K562 (cell line): ENCODE measurements around the gene ZCRB1. TPM values are rescaled to one million over a fixed set of nuclear protein-coding genes. Genes with fewer than 3 reads are reported as not detected.
A peak's percentile ranks its signal among the peaks of the same experiment; 100 is the strongest.

ENCODE experiments used
- CCAR2 ChIP-seq: fragments of 200-400 bp; formaldehyde crosslinking; IDR thresholded peaks from 2 replicates; pipeline ENCODE4 v1.6.1; 2017; ENCODE audit warnings: mild to moderate bottlenecking, low read depth, low read length
- CHD2 ChIP-seq: IDR thresholded peaks from 2 replicates; pipeline ENCODE4 v1.6.1; 2011; ENCODE audit warnings: low read depth, low read length
- DACH1 ChIP-seq: fragments of 450-650 bp; IDR thresholded peaks from 2 replicates; pipeline ENCODE4 v1.6.1; 2018; ENCODE audit not compliant: partially characterized antibody
- ELF2 ChIP-seq: fragments of 250-450 bp; sonication (Bioruptor Pico); IDR thresholded peaks from 2 replicates; pipeline ENCODE4 v1.5.0; 2021; ENCODE audit warnings: mild to moderate bottlenecking
- HNRNPL ChIP-seq: fragments of 200-400 bp; formaldehyde crosslinking; IDR thresholded peaks from 2 replicates; pipeline ENCODE4 v1.6.1; 2017; ENCODE audit warnings: low read depth, mild to moderate bottlenecking, low read length
- HSF4 ChIP-seq: fragments of 250-450 bp; sonication (Bioruptor Pico); IDR thresholded peaks from 2 replicates; pipeline ENCODE4 v2.1.2; 2022; ENCODE audit warnings: mild to moderate bottlenecking, moderate library complexity, borderline replicate concordance
- KAT2B ChIP-seq: IDR thresholded peaks from one replicate; pipeline ENCODE4 v1.6.1; 2012; ENCODE audit warnings: low read depth, mild to moderate bottlenecking, control low read depth, inconsistent platforms, low read length, moderate library complexity
- MEIS2 ChIP-seq: fragments of 450-650 bp; IDR thresholded peaks from 2 replicates; pipeline ENCODE4 v1.6.1; 2014; ENCODE audit warnings: mild to moderate bottlenecking; ENCODE audit not compliant: partially characterized antibody
- NBN ChIP-seq: fragments of 450-650 bp; IDR thresholded peaks from 2 replicates; pipeline ENCODE4 v1.6.1; 2016; ENCODE audit warnings: low read depth, mild to moderate bottlenecking
- NFIC ChIP-seq: fragments of 450-650 bp; IDR thresholded peaks from 2 replicates; pipeline ENCODE4 v1.6.1; 2017; ENCODE audit warnings: mild to moderate bottlenecking, inconsistent platforms
- NUFIP1 ChIP-seq: fragments of 450-650 bp; IDR thresholded peaks from 2 replicates; pipeline ENCODE4 v1.6.1; 2018; ENCODE audit not compliant: partially characterized antibody
- PPARD ChIP-seq: fragments of 250-450 bp; sonication (Bioruptor Pico); IDR thresholded peaks from 2 replicates; pipeline ENCODE4 v1.8.0; 2022; ENCODE audit warnings: inconsistent platforms, mild to moderate bottlenecking, moderate library complexity
- SMAD3 ChIP-seq: fragments of 450-650 bp; formaldehyde crosslinking; conservative IDR thresholded peaks from 2 replicates; pipeline ENCODE4 v1.4.0; 2020; ENCODE audit warnings: mild to moderate bottlenecking
- SMARCB1 ChIP-seq: IDR thresholded peaks from 2 replicates; pipeline ENCODE4 v1.6.1; 2011; ENCODE audit warnings: improper control_type of control experiment, low read depth; ENCODE audit not compliant: insufficient read length
- ZNF146 ChIP-seq: IDR thresholded peaks from one replicate; pipeline ENCODE4 v1.6.1; 2018; ENCODE audit warnings: missing compliant biosample characterization; ENCODE audit not compliant: unreplicated experiment
- ZNF431 ChIP-seq: sonication (generic); formaldehyde crosslinking; IDR thresholded peaks from 2 replicates; pipeline ENCODE4 v1.8.0; 2022; ENCODE audit warnings: mild to moderate bottlenecking, missing genetic modification reagents
- ZNF586 ChIP-seq: fragments of 450-650 bp; formaldehyde crosslinking; conservative IDR thresholded peaks from 2 replicates; pipeline ENCODE4 v1.4.0; 2020; ENCODE audit warnings: mild to moderate bottlenecking, moderate library complexity
- polyA plus RNA-seq, 8 experiments: library from polyadenylated mRNA; depleted of rRNA in 4 of 8; stranded (reverse) in 5 of 8; unstranded in 3 of 8; fragments of >200 nt; fragmentation: Nextera tagmentation in 2 of 8; fragmentation: Illumina TruSeq in 1 of 8; extraction: Ambion mirVana in 2 of 8; extraction: Trizol in 1 of 8; gene quantifications; 2 replicates each; pipeline versions ENCODE4 v1.2.1 to v1.2.3, GENCODE V29; 2011 to 2014; ENCODE audit warnings: inconsistent platforms in 1 of 8, missing spikeins in 1 of 8
- total RNA-seq, 7 experiments: library from RNA; depleted of rRNA in 6 of 7; stranded (reverse); fragments of >200 nt in 6 of 7; fragmentation: Illumina TruSeq in 2 of 7; extraction: Trizol in 2 of 7; gene quantifications; 2 replicates each; pipeline versions ENCODE4 v1.2.1 to v1.2.3, GENCODE V29; 2011 to 2021; ENCODE audit warnings: low replicate concordance in 1 of 7
- TF ChIP-seq, protein P1 (sequence below): fragments of 450-650 bp; IDR thresholded peaks from 2 replicates; pipeline ENCODE4 v1.6.1; 2018; ENCODE audit not compliant: partially characterized antibody
- TF ChIP-seq, protein P2 (sequence below): fragments of 250-450 bp; sonication (Bioruptor Pico); IDR thresholded peaks from 2 replicates; pipeline ENCODE4 v1.5.1; 2021; ENCODE audit warnings: mild to moderate bottlenecking
- TF ChIP-seq, protein P3 (sequence below), 3 experiments: IDR thresholded peaks in 2 of 3; conservative IDR thresholded peaks in 1 of 3; 2 replicates each; pipeline ENCODE4 v1.5.1; 2011 to 2012; ENCODE audit warnings: low read length in 3 of 3, mild to moderate bottlenecking in 3 of 3, control low read depth in 2 of 3, improper control_type of control experiment in 1 of 3, inconsistent platforms in 1 of 3, low read depth in 1 of 3, mixed read lengths in 1 of 3, moderate library complexity in 1 of 3; ENCODE audit not compliant: insufficient read depth in 2 of 3
- TF ChIP-seq, protein P4 (sequence below): sonication (generic); formaldehyde crosslinking; IDR thresholded peaks from 2 replicates; pipeline ENCODE4 v1.8.1; 2023; ENCODE audit warnings: mild to moderate bottlenecking, missing genetic modification reagents

Gene ZCRB1
- total and polyA plus RNA-seq, 9 of the 15 experiments (the other 6 are each of a cell fraction or from before 2014, with no cell fraction given): 36.0 to 102 (median 51.0) TPM

DNA sequence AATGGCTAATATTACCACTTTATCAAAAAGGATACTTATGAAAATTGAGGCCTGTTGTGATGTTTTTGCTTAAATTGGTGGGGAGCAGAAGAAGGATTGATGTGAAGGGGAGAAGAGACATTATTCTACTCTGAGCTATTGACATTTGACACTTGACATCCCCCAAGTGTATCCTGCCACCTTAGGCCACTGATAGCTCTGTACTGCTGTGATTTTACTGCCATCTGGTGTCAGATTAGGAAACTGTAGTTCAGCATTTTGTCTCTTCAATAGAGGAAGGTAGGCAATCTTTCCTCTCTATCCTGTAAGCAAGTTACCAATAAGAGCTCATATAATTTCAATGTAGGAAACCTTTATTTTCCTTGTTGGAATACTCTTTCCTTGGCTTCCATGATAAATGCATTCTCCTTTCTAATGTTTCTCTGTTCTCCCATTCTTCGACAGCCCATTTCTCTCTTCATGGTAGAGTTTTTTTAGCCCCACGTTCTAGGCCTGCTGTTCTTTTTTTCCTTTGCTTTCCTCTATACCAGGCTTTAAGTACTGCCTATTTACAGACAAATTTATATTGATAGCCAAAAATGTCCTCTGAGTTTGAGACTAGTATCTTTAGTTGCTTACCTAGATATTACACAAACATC lies 46.4 kb upstream of the ZCRB1 start (continued):
- TF ChIP-seq, protein P1, sequence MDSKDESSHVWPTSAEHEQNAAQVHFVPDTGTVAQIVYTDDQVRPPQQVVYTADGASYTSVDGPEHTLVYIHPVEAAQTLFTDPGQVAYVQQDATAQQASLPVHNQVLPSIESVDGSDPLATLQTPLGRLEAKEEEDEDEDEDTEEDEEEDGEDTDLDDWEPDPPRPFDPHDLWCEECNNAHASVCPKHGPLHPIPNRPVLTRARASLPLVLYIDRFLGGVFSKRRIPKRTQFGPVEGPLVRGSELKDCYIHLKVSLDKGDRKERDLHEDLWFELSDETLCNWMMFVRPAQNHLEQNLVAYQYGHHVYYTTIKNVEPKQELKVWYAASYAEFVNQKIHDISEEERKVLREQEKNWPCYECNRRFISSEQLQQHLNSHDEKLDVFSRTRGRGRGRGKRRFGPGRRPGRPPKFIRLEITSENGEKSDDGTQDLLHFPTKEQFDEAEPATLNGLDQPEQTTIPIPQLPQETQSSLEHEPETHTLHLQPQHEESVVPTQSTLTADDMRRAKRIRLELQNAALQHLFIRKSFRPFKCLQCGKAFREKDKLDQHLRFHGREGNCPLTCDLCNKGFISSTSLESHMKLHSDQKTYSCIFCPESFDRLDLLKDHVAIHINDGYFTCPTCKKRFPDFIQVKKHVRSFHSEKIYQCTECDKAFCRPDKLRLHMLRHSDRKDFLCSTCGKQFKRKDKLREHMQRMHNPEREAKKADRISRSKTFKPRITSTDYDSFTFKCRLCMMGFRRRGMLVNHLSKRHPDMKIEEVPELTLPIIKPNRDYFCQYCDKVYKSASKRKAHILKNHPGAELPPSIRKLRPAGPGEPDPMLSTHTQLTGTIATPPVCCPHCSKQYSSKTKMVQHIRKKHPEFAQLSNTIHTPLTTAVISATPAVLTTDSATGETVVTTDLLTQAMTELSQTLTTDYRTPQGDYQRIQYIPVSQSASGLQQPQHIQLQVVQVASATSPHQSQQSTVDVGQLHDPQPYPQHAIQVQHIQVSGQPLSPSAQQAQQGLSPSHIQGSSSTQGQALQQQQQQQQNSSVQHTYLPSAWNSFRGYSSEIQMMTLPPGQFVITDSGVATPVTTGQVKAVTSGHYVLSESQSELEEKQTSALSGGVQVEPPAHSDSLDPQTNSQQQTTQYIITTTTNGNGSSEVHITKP: no peak
- TF ChIP-seq SMAD3 (CRISPR knock-in tag): no peak
- no peak for TF ChIP-seq ZNF586 (CRISPR knock-in tag)
- no peak for TF ChIP-seq ZNF431 (CRISPR knock-in tag)
- TF ChIP-seq, protein P2, sequence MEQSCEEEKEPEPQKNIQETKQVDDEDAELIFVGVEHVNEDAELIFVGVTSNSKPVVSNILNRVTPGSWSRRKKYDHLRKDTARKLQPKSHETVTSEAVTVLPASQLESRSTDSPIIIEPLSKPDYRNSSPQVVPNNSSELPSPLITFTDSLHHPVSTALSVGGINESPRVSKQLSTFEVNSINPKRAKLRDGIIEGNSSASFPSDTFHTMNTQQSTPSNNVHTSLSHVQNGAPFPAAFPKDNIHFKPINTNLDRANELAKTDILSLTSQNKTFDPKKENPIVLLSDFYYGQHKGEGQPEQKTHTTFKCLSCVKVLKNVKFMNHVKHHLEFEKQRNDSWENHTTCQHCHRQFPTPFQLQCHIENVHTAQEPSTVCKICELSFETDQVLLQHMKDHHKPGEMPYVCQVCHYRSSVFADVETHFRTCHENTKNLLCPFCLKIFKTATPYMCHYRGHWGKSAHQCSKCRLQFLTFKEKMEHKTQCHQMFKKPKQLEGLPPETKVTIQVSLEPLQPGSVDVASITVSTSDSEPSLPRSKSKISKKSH (CRISPR knock-in tag): no peak
- TF ChIP-seq PPARD (CRISPR knock-in tag): no peak
- TF ChIP-seq ZNF146: no peak
- TF ChIP-seq HNRNPL: no peak
- no peak for TF ChIP-seq HSF4 (CRISPR knock-in tag)
- TF ChIP-seq DACH1: peak; percentile 13
- TF ChIP-seq SMARCB1: no peak
- TF ChIP-seq, protein P3, sequence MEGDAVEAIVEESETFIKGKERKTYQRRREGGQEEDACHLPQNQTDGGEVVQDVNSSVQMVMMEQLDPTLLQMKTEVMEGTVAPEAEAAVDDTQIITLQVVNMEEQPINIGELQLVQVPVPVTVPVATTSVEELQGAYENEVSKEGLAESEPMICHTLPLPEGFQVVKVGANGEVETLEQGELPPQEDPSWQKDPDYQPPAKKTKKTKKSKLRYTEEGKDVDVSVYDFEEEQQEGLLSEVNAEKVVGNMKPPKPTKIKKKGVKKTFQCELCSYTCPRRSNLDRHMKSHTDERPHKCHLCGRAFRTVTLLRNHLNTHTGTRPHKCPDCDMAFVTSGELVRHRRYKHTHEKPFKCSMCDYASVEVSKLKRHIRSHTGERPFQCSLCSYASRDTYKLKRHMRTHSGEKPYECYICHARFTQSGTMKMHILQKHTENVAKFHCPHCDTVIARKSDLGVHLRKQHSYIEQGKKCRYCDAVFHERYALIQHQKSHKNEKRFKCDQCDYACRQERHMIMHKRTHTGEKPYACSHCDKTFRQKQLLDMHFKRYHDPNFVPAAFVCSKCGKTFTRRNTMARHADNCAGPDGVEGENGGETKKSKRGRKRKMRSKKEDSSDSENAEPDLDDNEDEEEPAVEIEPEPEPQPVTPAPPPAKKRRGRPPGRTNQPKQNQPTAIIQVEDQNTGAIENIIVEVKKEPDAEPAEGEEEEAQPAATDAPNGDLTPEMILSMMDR (IDR thresholded peaks at IDR 0.05 in 2 of 3, conservative IDR thresholded peaks at IDR 0.05 in 1 of 3; ENCODE audit: insufficient read depth in 2 of 3, low read depth in 1 of 3, low read length in 3 of 3): peak; percentile 72 to 89 (median 87)
- TF ChIP-seq MEIS2: peak; percentile 39
- TF ChIP-seq, protein P4, sequence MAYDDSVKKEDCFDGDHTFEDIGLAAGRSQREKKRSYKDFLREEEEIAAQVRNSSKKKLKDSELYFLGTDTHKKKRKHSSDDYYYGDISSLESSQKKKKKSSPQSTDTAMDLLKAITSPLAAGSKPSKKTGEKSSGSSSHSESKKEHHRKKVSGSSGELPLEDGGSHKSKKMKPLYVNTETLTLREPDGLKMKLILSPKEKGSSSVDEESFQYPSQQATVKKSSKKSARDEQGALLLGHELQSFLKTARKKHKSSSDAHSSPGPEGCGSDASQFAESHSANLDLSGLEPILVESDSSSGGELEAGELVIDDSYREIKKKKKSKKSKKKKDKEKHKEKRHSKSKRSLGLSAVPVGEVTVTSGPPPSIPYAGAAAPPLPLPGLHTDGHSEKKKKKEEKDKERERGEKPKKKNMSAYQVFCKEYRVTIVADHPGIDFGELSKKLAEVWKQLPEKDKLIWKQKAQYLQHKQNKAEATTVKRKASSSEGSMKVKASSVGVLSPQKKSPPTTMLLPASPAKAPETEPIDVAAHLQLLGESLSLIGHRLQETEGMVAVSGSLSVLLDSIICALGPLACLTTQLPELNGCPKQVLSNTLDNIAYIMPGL (CRISPR knock-in tag): no peak
- TF ChIP-seq NFIC: no peak
- no peak for TF ChIP-seq CCAR2
- no peak for TF ChIP-seq NBN
- TF ChIP-seq KAT2B: no peak
- no peak for TF ChIP-seq ELF2
- no peak for TF ChIP-seq CHD2
- peak; percentile 25 for TF ChIP-seq NUFIP1
